Measurements from ENCODE around the gene VEZT. TPM values are rescaled to one million over a fixed set of nuclear protein-coding genes. Genes with fewer than 3 reads are reported as not detected.
"Not testable (repeated sequence)": the region's sequence is repeated elsewhere in the genome, so short reads cannot be mapped to it uniquely, and the experiment has no call there.

Gene VEZT, protein sequence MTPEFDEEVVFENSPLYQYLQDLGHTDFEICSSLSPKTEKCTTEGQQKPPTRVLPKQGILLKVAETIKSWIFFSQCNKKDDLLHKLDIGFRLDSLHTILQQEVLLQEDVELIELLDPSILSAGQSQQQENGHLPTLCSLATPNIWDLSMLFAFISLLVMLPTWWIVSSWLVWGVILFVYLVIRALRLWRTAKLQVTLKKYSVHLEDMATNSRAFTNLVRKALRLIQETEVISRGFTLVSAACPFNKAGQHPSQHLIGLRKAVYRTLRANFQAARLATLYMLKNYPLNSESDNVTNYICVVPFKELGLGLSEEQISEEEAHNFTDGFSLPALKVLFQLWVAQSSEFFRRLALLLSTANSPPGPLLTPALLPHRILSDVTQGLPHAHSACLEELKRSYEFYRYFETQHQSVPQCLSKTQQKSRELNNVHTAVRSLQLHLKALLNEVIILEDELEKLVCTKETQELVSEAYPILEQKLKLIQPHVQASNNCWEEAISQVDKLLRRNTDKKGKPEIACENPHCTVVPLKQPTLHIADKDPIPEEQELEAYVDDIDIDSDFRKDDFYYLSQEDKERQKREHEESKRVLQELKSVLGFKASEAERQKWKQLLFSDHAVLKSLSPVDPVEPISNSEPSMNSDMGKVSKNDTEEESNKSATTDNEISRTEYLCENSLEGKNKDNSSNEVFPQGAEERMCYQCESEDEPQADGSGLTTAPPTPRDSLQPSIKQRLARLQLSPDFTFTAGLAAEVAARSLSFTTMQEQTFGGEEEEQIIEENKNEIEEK
- total RNA-seq: 44.4 TPM

GRCh38 chr12:95217377-95218149 is at the start of gene VEZT, which contains the start of gene FGD6:
Gene VEZT (plus strand): TSS chr12:95217807. CDS start chr12:95217851, 44 bp downstream.
Gene FGD6 (minus strand): TSS chr12:95217467. CDS start chr12:95217240, 227 bp downstream.
- peak; percentile 88 to 100 (median 99) for DNase-seq (ENCODE audit: low read depth in 2 of 3, low spot score in 2 of 3)

- no peak for DNase-seq (ENCODE audit: low read depth in 2 of 3, low spot score in 2 of 3)
These were observed 48.9 kb upstream of the VEZT start for GRCh38 chr12:95168746-95169145.

GRCh38 chr12:95169368-95169767 is 48.2 kb upstream of the VEZT start:
- peak in 2 of 3 donors; percentile 18 to 25 for DNase-seq (ENCODE audit: low read depth in 2 of 3, low spot score in 2 of 3)

- DNase-seq (ENCODE audit: low read depth in 2 of 3, low spot score in 2 of 3): no peak
These were observed 44.0 kb upstream of the VEZT start for GRCh38 chr12:95173392-95174251.

- no peak for DNase-seq (ENCODE audit: low read depth in 2 of 3, low spot score in 2 of 3)
These were observed 40.3 kb upstream of the VEZT start for GRCh38 chr12:95177201-95177768.

DNA sequence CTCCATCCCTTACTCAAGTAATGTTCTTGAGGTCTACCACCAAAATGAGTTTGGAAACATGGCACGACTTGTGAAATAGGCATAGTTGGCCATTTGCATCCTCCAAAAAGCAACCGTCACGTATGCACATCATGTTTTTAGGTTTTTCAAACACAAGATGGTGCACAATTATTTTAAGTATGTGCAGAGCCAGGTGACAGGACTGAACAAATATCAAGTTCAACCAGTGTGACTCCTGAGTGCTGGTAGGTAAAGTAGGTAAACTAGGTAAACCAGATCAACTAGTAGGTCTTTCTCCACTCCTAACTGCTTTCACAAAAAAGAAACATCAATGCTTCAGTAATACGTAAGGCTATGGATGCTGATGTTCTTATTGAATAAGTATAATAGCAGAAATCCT is 39.5 kb upstream of the VEZT start:
- no peak for DNase-seq (ENCODE audit: low read depth in 2 of 3, low spot score in 2 of 3)

GRCh38 chr12:95179011-95179410 is 38.6 kb upstream of the VEZT start:
- no peak for DNase-seq (ENCODE audit: low read depth in 2 of 3, low spot score in 2 of 3)

- no peak for DNase-seq (ENCODE audit: low read depth in 2 of 3, low spot score in 2 of 3)
These were observed 36.5 kb upstream of the VEZT start for GRCh38 chr12:95181103-95181502.

GRCh38 chr12:95182868-95183415 is 34.7 kb upstream of the VEZT start:
- DNase-seq (ENCODE audit: low read depth in 2 of 3, low spot score in 2 of 3): no peak

GRCh38 chr12:95184121-95184520 is 33.5 kb upstream of the VEZT start:
- DNase-seq (ENCODE audit: low read depth in 2 of 3, low spot score in 2 of 3): no peak

DNA sequence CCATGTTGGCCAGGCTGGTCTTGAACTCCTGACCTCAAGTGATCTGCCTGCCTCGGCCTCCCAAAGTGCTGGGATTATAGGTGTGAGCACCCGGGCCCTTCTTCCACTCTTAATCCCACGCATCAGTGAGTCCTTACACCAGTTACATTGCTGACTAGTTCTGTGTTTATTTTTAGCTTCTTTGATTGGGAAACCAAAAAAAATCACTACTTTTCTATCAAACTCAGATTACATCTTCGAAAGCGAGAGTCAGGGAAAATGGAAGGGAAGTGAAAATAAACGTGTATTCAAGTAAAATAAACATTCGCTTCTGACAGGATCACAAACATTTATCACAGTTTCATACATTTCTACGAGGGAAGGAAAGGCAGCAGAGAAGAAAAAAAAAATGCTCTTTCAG is 32.5 kb upstream of the VEZT start:
- no peak for DNase-seq (ENCODE audit: low read depth in 2 of 3, low spot score in 2 of 3)

DNA sequence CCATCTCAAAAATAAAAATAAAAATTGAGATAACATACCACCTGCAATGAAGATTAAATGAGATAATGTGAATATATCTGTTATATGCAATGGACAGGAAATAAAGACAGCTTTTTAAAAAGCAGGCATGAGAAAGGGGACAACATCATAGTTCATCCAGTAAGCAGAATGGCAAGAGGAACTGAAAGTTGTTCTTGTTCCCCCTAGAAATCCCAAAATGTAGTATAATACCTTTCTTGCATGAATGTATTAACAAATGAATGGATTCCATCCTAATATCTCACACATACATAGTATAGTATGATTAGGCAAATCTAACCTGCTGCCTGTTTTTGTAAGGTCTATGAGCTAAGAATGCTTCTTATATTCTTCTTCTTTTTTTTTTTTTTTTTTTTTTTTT is 31.8 kb upstream of the VEZT start:
- DNase-seq (ENCODE audit: low read depth in 2 of 3, low spot score in 2 of 3): no peak

DNA sequence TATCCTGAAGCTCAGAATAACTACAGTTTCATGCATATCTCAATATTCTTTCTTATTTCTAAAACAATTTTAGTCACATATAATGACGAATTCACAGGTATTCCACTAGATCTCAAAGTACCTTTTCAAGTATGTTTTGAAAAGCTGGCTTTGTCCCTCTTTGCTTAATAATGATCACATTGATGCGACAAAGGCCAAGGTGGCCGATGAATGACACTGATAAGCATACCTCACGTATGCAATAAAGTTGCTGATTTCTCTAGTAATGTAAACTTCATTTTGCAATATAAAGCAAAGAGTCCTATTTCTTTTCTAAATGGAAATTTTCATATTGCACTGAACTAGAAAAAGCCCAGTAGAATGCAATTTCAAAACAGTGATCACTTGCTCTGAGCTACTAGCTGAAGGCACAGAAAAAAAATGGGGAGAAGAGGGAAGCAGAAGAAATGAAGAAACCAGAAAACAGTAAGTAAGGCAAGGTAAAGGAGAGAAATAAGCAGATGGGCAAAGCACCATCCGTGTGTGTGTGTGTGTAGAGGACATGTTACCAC is 29.7 kb upstream of the VEZT start:
- no peak for DNase-seq (ENCODE audit: low read depth in 2 of 3, low spot score in 2 of 3)

DNA sequence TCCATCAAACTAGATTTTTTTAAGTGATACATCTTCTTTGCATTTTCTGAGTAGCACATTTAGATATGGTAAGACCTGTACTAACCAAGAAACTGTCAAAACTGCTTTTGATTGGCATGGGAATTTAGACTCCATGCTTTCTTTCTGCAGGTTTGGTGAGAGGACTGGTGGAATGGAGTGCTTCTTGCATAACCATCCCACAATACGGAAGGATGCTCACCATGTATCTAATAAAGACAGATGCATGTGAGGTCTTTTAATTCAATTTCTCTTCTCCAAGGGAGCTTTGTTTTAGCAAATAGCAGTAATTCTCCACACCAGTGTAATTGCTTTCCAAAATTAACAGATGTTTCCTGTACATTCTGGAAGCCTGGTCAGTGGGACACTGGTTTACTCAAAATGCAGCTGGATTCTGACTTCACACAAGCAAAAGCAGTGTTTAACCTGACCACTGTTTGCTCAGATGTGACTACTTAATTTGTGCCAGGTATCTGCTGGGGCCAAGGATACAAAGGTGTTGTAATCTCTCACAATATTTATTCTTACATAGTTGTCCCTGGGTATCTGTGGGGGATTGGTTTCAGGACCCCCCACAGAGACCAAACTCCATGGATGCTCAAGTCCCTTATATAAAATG is 26.4 kb upstream of the VEZT start:
- no peak for DNase-seq (ENCODE audit: low read depth in 2 of 3, low spot score in 2 of 3)

GRCh38 chr12:95192271-95192670 is 25.3 kb upstream of the VEZT start:
- DNase-seq (ENCODE audit: low read depth in 2 of 3, low spot score in 2 of 3): no peak

DNA sequence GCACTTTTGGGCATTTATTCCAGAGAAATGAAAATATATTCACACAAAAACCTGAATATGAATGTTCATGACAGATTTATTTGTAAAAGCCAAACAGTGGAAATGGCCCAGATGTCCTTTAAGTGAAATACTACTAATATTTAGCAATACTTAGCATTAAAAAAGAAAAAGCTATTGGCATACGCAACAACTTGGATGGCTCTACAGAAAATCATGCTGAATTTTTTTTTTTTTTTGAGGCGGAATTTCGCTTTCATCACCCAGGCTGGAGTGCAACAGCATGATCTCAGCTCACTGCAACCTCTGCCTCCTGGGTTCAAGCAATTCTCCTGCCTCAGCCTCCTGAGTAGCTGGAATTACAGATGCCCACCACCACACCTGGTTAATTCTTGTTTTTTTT is 24.5 kb upstream of the VEZT start:
- DNase-seq (ENCODE audit: low read depth in 2 of 3, low spot score in 2 of 3): no peak

GRCh38 chr12:95195122-95195521 is 22.5 kb upstream of the VEZT start:
- no peak for DNase-seq (ENCODE audit: low read depth in 2 of 3, low spot score in 2 of 3)

DNA sequence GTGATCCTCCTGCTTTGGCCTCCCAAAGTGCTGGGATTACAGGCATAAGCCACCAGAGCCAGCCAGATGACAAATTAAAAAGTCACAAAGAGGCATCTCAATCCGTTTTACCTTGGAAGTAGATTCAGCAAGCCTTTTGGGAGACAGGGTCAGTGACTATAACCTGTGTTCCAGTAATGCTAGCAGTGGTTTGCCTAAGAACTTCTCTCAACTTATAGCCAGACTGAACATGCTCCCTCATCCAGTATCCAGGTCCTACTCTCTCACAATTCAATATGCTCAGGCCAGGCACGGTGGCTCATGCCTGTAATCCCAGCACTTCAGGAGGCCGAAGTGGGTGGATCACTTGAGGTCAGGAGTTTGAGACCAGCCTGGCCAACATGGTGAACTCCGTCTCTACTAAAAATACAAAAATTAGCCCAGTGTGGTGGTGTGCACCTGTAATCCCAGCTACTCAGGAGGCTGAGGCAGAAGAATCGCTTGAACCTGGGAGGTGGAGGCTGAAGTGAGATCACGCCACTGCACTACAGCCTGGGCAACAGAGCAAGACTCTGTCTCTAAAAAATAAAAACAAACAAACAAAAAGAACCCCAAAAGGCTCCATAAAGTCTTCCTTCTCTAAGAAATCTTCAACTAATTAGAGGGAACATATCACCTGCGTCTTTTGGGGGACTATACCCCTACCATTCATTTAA is 20.6 kb upstream of the VEZT start:
- DNase-seq (ENCODE audit: low read depth in 2 of 3, low spot score in 2 of 3): not testable (repeated sequence)
